HG03378 (cell line): ENCODE results near the gene CNNM3.

Experiments
- ATAC-seq: cut with Tn5 transposase; IDR thresholded peaks from one replicate; pipeline ENCODE4 v1.9.1; 2021; ENCODE audit warnings: mild to moderate bottlenecking, moderate library complexity; ENCODE audit not compliant: unreplicated experiment

The CNNM3 gene

DNA sequence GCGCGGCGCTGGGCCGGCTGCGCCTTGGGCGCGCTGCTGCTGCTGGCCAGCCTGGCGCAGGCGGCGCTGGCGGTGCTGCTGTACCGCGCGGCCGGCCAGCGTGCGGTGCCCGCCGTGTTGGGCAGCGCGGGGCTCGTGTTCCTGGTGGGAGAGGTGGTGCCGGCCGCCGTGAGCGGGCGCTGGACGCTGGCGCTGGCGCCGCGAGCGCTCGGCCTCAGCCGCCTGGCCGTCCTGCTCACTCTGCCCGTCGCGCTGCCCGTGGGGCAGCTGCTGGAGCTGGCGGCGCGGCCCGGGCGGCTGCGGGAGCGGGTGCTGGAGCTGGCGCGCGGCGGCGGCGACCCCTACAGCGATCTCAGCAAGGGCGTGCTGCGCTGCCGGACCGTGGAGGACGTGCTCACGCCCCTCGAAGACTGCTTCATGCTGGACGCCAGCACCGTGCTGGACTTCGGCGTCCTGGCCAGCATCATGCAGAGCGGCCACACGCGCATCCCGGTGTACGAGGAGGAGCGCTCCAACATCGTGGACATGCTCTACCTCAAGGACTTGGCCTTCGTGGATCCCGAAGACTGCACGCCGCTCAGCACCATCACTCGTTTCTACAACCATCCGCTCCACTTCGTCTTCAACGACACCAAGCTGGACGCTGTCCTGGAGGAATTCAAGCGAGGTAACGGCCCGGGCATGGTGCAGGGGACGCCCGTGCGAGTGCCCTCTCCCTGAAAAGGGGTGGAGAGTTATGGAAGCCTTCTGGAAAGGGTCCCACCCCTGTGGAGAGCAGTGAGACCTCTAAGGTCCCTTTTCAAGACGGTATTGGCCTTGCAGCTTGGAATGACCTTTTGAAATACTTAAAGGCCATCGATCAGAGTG is 1.0 kb downstream of the CNNM3 start:
- peak; percentile 12 for ATAC-seq

DNA sequence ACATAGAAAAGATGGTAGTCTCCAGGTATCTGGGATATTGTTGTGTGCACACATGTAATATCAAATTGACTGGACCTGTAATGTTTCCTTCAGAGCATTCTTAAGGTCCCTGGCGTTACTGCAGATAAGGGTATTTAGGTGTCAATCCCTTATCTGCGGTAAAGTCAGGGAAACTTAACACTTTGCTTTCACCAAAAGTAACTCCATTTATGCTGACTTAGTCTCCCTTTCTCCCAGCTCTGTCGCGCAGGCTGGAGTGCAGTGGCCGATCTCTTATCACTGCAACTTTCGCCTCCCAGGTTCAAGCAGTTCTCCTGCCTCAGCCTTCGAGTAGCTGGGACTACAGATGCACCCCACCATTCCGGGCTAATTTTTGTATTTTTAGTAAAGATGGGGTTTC is 1.8 kb downstream of the CNNM3 start:
- ATAC-seq, result no peak

DNA sequence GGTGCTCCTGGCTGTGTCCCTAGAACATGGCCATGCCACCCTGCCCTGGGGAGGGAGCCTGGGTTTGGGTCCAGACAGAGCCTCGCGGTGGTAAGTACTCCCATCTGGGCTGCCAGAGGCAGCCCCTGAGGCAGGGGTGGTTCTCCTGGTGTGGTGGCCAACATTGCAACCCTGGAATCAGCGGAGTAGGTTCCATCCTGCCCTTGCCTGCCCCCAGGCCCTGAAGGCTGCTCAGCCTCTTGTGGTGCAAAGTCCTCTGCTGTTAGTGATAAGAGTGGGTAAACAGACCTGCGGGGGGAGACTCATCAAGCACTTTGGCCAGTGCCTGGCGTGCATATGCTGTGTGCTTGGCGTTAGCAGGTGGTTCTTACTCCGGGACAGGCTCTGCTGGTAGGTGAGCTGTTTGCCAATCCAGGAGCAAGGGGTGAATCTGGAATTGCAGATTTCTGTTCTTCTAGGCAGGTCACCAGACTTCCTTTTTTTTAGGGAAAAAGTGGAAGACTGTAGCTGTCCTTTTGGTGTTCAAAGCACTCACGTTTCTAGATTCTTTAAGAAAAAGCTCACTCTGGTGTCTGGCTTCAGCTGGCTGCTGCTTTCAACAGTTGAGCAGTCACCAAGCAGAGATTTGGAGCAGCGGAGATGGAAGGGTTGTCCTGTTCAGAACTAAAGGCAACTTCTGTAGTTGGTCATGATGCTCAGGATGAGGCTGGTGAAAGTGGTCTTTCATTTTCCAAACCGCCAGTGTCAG is 3.2 kb downstream of the CNNM3 start:
- ATAC-seq, result no peak

DNA sequence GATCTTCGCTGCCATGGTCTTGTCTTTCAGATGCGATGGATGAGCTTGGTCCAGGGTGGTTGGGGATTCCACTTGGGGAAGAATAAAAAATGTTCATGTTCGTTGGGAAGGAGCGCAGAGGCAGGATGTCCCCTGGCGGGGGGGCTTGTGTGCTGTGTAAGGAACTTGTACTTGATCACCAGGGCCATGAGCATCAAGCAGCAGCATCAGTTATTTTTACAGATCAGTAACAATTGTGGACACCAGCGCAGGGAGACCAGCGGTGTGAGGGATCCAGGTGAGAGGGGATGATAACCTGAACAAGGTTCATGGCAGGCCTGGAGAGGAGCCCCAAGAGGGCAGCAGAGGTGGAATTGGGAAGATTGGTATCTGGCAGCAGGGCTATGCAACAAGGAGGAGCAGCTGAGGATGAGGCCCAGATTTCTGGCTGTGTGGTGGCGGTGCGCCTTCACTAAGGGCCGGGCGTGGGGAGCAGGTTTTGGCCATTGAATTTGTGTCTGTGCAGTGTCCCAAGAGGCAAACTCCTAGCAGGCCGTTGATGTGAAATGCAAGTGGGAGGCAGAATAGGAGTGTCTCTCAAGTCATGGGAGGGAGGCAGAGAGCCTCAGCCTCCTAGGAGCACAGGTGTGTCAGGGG is 3.9 kb downstream of the CNNM3 start:
- no peak for ATAC-seq

DNA sequence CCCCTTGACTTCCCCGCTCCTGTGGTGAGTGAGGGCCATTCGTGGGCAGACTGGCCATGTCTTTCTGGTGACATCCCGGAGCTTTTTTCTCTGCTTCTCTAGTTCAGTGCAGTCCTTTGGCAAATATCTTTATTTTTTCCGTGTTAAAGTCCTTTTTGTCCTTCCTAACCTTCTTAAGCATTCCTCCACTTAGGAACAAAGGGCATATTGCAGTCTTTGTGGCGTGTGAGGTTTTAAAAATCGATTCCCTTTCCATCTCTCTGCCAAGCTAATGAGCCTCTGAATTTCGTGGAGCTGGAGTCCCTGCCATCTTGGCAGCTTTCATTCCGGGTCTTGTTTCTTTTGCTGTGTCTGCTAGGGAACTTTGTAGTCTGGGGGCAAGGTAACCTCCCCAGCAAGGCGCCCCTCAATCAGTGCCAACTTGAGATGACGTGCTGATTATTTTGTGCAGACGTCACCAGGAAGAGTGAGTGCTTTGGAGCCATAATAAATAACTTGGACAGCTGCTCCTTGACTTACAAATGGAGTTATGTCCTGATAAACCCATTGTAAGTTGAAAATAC is 5.1 kb downstream of the CNNM3 start:
- ATAC-seq, result no peak

DNA sequence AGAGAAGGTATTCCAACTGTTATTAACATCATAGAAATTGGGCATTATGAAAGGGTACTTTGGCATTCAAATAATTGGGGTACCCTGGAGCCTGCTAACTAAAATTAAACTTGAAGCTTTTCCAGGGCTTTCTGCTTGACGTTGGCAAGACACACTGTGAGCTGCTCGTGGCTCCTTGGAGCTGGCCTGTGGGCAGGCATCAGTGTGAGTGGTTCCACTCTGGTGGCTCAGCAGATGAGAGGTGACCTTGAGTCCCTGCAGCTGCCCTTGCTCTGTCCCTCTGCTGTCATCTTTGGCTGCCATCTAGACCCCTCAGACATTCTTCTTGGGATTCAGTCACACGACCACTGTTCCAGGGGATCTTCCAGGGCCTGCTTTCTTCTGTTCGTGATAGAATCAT is 6.7 kb downstream of the CNNM3 start:
- no peak for ATAC-seq

DNA sequence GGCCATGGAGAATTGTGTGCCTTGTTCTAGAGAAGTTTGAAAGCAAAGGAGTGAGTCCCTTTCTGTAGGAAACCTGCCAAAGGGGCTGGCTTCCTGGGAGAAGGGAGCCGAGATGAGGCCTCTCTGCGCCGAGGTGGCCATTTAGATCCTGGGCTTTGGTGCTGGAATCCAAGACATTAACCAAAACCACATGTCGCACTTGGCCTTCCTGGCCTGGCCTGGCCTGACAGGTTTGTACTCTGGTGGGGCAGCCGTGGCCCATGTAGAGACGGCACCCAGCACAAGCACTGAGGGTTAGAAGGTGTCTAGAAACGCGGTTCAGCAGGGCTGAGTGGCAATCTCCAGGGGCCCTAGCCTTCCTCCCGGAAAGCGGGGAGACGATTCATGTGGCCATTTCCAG is 7.1 kb downstream of the CNNM3 start:
- ATAC-seq, result no peak

DNA sequence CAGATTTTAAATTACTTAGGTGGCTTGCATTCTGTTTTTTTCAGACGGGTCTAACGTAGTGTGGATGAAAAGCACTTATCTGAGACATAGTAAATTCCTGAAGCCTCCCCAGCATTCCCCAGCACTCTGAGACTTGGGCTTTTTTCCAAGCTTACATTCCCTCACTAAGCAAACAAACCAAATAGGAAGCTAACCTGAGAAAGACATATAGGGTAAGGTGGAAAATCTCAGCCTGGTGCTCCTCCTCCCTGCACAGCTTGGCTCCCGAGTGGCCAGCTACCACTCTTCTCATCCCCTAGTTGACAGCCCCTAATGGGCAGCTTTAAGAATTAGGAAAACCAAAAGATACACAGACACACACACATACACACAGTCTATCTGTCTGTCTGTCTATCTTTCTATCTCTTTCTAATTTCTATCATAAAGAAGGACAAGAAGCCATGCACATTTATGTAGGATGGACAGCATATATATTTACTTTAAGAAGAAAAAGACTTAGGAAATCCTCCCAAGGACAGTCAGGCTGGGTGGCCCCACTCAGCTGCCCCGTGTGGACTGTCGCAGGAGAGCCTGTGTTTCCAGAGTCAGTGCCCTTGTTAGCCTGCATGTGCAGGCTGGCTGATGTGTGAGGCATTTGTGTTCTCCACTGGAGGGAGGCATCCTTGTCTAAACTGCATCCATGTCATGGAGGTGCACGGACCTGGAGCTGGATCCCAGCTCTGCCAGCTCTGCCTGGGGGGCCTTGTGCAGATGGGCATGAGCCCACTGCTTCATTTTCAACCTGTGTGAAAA is 8.2 kb downstream of the CNNM3 start:
- no peak for ATAC-seq

DNA sequence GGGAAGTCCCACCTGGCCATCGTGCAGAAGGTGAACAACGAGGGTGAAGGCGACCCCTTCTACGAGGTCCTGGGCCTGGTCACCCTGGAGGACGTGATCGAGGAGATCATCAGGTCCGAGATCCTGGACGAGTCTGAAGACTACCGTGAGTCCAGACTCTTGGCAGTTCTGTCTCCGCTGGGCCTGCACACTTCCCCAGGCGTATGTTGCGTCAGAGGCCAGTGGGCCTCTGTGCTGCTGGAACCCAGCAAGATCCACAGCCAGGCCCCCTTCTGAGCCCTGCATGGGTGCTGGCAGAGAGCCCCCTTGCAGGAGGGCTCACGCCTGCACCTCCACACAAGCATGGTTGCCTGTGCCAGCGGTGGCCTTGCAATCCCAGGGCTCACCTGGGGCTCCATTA is 9.0 kb downstream of the CNNM3 start:
- no peak for ATAC-seq

DNA sequence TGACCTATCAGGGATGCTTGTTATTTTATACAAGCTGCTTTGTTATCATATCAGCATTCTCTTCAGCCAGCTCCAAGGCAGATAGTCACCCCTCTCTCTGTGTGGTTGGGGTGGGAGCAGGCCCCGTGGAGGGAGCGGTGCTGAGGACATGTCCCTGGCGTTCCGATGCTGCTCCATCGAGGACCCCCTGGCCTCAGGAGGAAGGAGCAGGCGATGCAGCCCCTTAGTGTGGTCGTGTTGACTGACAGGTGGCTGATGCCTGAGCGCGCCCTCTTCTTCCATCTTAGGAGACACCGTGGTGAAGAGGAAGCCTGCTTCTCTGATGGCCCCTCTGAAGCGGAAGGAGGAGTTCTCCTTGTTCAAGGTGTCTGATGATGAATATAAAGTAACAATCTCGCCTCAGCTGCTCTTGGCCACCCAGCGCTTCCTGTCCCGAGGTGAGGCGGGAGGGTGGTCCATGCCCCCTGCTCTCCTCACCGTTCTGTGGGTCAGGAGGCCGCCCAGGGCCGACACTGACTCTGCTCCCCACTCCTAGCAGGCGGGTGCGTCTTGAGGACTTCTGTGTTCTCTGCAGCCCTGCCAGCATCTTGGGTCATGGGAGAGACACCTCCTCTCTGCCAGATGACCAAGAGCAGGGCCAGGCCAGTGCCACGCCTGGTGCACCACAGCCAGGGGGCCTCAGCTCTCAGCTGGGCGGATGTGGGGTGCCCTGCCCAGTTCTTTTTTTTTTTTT is 10.6 kb downstream of the CNNM3 start:
- ATAC-seq, result no peak

DNA sequence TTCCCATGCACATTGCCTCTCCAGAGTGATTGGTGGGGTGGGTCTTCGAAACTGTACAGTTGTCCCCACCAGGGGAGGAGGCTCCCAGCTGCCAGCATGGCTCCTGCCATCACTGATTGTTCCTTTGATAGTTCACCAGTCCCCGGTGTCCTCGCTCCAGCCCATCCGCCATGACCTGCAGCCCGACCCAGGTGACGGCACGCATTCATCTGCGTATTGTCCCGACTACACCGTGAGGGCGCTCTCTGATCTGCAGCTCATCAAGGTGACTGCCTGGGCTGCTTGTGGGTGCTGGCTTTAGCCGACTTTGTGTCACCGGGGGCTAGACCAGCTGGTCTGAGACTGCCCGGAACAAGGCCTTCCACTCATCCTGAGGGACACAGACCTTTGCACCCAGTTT is 12.4 kb downstream of the CNNM3 start:
- no peak for ATAC-seq

DNA sequence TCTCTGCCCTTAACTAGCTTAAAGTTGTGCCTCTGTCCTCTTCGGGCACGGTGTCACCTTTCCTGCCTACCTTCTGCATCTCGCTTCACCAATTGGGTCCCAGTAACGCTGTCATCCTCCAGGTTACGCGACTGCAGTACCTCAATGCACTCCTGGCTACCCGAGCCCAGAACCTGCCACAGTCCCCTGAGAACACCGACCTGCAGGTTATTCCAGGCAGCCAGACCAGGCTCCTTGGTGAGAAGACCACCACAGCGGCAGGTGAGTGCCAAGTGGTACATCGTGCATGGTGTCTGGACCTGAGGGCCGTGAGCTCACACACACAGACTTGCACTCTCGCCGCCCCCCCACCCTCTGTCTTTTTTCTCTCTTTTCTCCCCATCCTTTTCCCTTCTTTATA is 12.8 kb downstream of the CNNM3 start:
- ATAC-seq, result no peak

DNA sequence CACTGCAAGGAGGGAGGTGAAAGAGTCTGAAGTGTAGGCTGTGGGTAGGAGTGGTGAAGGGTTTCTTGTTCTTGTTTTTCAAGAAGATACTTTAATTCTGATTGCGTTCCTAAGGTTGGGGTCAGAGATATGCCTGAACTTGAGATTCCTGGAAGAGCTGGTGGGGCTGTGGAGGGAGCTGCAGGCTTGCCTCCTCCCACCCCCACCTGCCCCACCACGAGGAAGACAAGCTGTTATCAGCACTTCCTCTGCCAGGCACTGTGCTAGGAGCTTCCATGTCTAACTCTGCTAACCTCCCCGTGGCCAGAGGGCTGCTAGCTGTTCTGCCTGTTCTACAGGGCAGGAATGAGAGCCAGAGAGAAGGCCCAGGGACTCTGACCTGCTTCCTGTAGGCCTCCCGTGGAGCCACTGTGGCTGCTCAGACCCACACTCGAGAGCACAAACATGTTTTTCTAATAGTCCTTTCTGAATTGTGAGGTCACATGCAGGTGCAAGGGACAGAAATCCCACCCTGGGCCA is 14.0 kb downstream of the CNNM3 start:
- ATAC-seq, result no peak

DNA sequence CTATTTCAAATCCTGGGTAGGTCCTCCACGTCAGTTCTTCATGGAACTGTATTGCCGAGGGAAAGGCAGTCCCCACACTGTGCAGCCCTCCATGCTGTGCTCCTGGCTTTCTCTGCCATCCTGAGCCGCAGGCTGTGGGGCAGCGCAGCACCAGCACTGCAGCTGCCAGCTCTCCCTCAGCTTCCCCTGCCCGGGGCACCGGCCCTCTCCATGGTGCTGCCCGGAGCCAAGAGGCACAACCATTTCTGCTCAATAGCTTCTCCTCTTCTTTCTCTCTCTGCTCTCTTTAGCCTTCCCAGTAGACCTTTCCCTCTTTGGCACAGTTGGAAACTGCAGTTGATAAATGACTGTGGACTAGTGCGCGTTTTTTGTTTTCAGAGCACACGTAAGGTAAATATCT is 15.6 kb downstream of the CNNM3 start:
- no peak for ATAC-seq

DNA sequence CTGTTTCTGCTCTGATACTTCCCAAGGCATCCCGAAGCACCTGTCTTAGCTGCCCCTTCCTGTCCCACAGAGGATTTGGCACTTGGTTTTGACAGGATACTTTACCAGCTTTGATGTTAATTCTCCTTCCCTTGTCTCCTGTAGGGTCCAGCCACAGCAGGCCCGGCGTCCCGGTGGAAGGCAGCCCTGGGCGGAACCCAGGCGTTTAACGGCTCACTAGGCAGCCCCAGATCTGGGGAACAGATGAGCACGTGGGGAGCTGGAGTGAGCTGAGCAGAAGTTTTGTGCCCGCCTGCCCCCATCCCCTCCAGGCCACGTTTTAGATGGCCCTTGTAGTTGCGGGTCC is 16.3 kb downstream of the CNNM3 start:
- no peak for ATAC-seq

DNA sequence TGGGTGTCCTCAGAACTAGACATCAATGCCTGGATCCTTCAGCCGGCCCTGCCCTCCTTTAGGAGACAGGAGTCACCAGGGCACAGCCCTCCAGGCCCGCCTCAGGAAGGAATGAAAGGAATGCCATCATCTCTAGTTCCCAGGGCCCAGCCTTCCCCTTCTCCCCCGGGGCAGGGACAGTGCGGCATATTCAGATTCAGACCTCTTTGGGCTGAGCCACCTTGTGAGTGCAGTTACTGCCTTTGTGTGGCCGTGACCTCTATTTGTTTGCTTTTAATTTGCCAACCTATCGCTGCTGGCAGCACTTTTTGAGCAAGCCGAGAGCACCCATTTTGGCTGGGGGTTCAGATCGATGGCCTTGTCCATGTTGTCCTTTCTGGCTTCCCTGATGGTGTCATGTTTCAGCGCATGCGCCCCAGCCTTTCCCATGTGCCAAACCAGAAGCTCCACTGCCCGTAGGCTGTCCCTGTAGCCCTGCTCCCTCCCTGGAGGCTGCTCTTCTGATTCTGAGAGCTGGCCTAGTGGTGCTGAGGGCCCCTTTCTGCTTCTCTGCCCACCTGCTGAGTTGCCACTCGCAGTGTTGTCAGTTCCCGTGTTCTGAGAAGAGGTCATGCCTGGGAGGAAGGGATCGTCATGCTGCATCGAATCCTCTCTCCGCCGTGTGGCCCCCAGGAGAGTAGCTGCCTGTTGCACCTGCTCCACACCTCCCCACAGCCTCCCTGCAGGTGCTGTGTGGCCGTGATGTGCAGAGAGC is 16.9 kb downstream of the CNNM3 start:
- no peak for ATAC-seq

DNA sequence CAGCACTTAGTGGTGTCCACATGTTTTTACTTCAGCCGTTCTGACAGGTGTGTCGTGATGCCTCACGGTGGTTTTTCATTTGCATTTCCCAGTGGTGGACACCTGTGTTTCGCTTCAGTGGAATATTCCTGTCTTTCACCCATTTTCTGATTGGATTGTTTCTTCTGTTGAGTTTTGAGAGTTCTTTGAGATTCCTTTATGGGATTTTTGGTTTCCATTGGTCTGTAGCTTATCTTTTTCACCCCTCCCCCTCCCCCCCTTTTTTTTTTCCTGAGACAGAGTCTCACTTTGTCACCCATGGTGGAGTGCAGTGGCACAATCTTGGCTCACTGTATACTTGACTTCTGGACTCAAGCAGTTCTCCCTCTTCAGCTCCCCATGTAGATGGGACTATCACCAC is 19.8 kb downstream of the CNNM3 start:
- ATAC-seq, result no peak

DNA sequence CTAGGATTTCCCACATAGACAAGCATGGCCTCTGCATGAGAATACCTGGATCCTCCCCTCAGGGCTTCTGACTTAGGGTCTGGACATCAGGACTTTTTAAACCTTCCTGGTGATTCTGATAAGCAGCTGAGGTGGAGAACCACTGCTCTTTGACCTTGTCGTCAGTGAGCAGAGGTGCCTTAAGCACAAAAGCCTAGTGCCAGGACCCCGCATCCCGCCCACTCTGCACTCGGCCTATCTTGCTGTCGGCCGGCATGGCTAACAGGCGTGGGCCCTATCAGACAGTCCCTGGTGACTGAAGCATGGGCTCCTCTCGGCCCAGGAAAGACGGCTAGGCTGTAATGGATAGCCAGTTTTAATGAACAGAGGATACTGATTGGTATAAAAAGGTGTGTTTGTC is 21.5 kb downstream of the CNNM3 start:
- no peak for ATAC-seq
